ENCODE measurements around the gene NINL. TPM values are rescaled to one million over a fixed set of nuclear protein-coding genes. Genes with fewer than 3 reads are reported as not detected.

Gene NINL
- polyA plus RNA-seq, 1 of the 3 experiments (the other 2 are of a cell fraction): 22.5 TPM

- H3K36me3 ChIP-seq (replicated peaks in 1 of 2; ENCODE audit: control insufficient read depth in 1 of 2, insufficient read depth in 2 of 2, low read length in 1 of 2): no peaks in the 10 kb centered on the region
- H3F3A ChIP-seq (replicated peaks; ENCODE audit: insufficient read depth): no peaks in the 10 kb centered on the region
- H4K20me1 ChIP-seq (ENCODE audit: insufficient read depth): no peaks in the 10 kb centered on the region
- H3K4me1 ChIP-seq (ENCODE audit: control insufficient read depth in 1 of 2, insufficient read depth in 2 of 2, low read depth in 1 of 2, low read length in 1 of 2): peaks cover 0 to 4% of the 10 kb centered on the region in 2 experiments; a peak in 1 of 4 replicates
- no peak overlapping the region for H3K4me3 ChIP-seq (ENCODE audit: low read depth in 2 of 2, low read length in 1 of 2)
- no peaks in the 10 kb centered on the region for H3K27me3 ChIP-seq (ENCODE audit: insufficient read depth)
- no peaks in the 10 kb centered on the region for H3K9me2 ChIP-seq
- no peaks in the 10 kb centered on the region for H3K9me3 ChIP-seq
- no peak overlapping the region for H2AFZ ChIP-seq (ENCODE audit: low read depth)
- no peak overlapping the region for H3K9ac ChIP-seq
- no peak overlapping the region for H3K27ac ChIP-seq (ENCODE audit: low read depth in 2 of 2, low read length in 1 of 2)
- POLR2A ChIA-PET: no interaction called here
- H3K79me2 ChIP-seq (ENCODE audit: insufficient read depth): no peaks in the 10 kb centered on the region
- H3K4me2 ChIP-seq: no peak overlapping the region
- WGBS (ENCODE audit: low lambda C conversion rate): 79% methylated on average over 7 of the region's 7 CpGs
- CTCF ChIA-PET: no interaction called here
- DNase-seq: no peak
- TF ChIP-seq JUND (IDR thresholded peaks at IDR 0.05) (no peak), POLR2AphosphoS5 (IDR thresholded peaks at IDR 0.05; ENCODE audit: low read depth, low read length) (no peak), USF2 (IDR thresholded peaks at IDR 0.05; ENCODE audit: borderline replicate concordance, low read depth, low read length) (no peak), GABPA (IDR thresholded peaks at IDR 0.05; ENCODE audit: low read depth) (no peak), TCF12 (IDR thresholded peaks at IDR 0.05) (no peak), SMC3 (IDR thresholded peaks at IDR 0.05; ENCODE audit: low read depth, low read length) (no peak), EZH2phosphoT487 (IDR thresholded peaks at IDR 0.05; ENCODE audit: borderline replicate concordance, low read depth) (no peak), ELF1 (IDR thresholded peaks at IDR 0.05) (no peak), EP300 (IDR thresholded peaks at IDR 0.05; ENCODE audit: borderline replicate concordance in 1 of 2, low read depth in 1 of 2, low read length in 1 of 2) (no peak), MAX (IDR thresholded peaks at IDR 0.05; ENCODE audit: low read depth) (no peak), RFX5 (IDR thresholded peaks at IDR 0.05; ENCODE audit: low read length) (no peak), PBX3 (IDR thresholded peaks at IDR 0.05) (no peak), YY1 (IDR thresholded peaks at IDR 0.05; ENCODE audit: low read depth) (no peak), USF1 (IDR thresholded peaks at IDR 0.05; ENCODE audit: borderline replicate concordance, low read depth) (no peak), MEF2A (IDR thresholded peaks at IDR 0.05; ENCODE audit: borderline replicate concordance, low read depth) (no peak), NRF1 (IDR thresholded peaks at IDR 0.05; ENCODE audit: low read depth, low read length) (no peak), NFIC (IDR thresholded peaks at IDR 0.05; ENCODE audit: borderline replicate concordance) (no peak), RCOR1 (IDR thresholded peaks at IDR 0.05; ENCODE audit: low read length) (no peak)
These were observed 19.8 kb upstream of the NINL start for GRCh38 chr20:25605148-25605547.

- no peak for DNase-seq
- 92% methylated on average over 9 of the region's 9 CpGs for WGBS (ENCODE audit: low lambda C conversion rate)
- no peaks in the 10 kb centered on the region for H3K27me3 ChIP-seq (ENCODE audit: insufficient read depth)
- ChIA-PET POLR2A (no interaction called here), CTCF (no interaction called here)
- H3K36me3 ChIP-seq (replicated peaks in 1 of 2; ENCODE audit: control insufficient read depth in 1 of 2, insufficient read depth in 2 of 2, low read length in 1 of 2): no peaks in the 10 kb centered on the region
- no peak overlapping the region for H2AFZ ChIP-seq (ENCODE audit: low read depth)
- H3K9ac ChIP-seq: no peak overlapping the region
- peaks cover 0 to 4% of the 10 kb centered on the region in 2 experiments; a peak in 1 of 4 replicates for H3K4me1 ChIP-seq (ENCODE audit: control insufficient read depth in 1 of 2, insufficient read depth in 2 of 2, low read depth in 1 of 2, low read length in 1 of 2)
- H3K9me3 ChIP-seq: no peaks in the 10 kb centered on the region
- H3F3A ChIP-seq (replicated peaks; ENCODE audit: insufficient read depth): no peaks in the 10 kb centered on the region
- H3K9me2 ChIP-seq: no peaks in the 10 kb centered on the region
- H4K20me1 ChIP-seq (ENCODE audit: insufficient read depth): no peaks in the 10 kb centered on the region
- H3K79me2 ChIP-seq (ENCODE audit: insufficient read depth): no peaks in the 10 kb centered on the region
- H3K4me2 ChIP-seq: no peak overlapping the region
- H3K27ac ChIP-seq (ENCODE audit: low read depth in 2 of 2, low read length in 1 of 2): no peak overlapping the region
- H3K4me3 ChIP-seq (ENCODE audit: low read depth in 2 of 2, low read length in 1 of 2): no peak overlapping the region
- TF ChIP-seq RXRA (IDR thresholded peaks at IDR 0.05; ENCODE audit: borderline replicate concordance, low read depth) (no peak), NRF1 (IDR thresholded peaks at IDR 0.05; ENCODE audit: low read depth, low read length) (no peak), YY1 (IDR thresholded peaks at IDR 0.05; ENCODE audit: low read depth) (no peak), FOXJ3 (CRISPR knock-in tag; IDR thresholded peaks at IDR 0.05) (no peak), PBX3 (IDR thresholded peaks at IDR 0.05) (no peak), POLR2AphosphoS5 (IDR thresholded peaks at IDR 0.05; ENCODE audit: low read depth, low read length) (no peak), NFIC (IDR thresholded peaks at IDR 0.05; ENCODE audit: borderline replicate concordance) (no peak), RFX5 (IDR thresholded peaks at IDR 0.05; ENCODE audit: low read length) (no peak), FOXM1 (IDR thresholded peaks at IDR 0.05; ENCODE audit: low read depth) (no peak), EZH2phosphoT487 (IDR thresholded peaks at IDR 0.05; ENCODE audit: borderline replicate concordance, low read depth) (no peak), GABPA (IDR thresholded peaks at IDR 0.05; ENCODE audit: low read depth) (no peak), ZBTB33 (IDR thresholded peaks at IDR 0.05; ENCODE audit: borderline replicate concordance, low read depth) (no peak), EP300 (IDR thresholded peaks at IDR 0.05; ENCODE audit: borderline replicate concordance in 1 of 2, low read depth in 1 of 2, low read length in 1 of 2) (no peak), RAD21 (IDR thresholded peaks at IDR 0.05; ENCODE audit: low read length) (no peak), MXI1 (IDR thresholded peaks at IDR 0.05; ENCODE audit: low read depth, low read length) (no peak)
These were observed 19.3 kb upstream of the NINL start for GRCh38 chr20:25604611-25605010.

Measured in SK-N-SH (cell line).